Measurements from ENCODE around the gene RAD17. TPM values are rescaled to one million over a fixed set of nuclear protein-coding genes. Genes with fewer than 3 reads are reported as not detected.

RAD17 gene
- polyA plus RNA-seq, 2 of the 4 experiments (the other 2 are of a cell fraction), result 13.3 to 24.3 TPM

DNA sequence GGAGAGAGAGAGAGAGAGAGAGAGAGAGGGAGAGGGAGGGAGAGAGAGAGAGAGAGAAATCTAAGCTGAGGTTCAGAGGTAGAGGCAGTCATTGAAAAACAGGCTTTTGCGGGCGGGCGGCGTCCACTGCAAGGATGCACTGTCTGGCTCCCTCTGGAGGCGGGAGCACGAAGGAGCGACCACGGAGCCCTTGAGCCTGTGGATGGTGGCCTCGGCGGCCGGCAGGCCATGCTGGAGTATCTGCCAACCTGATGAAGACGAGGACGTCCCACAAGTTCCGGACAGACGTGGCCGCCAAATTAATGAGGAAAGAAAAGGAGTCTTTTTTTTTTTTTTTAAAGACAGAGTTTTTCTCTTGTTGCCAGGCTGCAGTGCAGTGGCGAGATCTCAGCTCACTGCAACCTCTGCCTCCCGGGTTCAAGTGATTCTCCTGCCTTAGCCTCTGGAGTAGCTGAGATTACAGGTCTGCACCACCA, 34.8 kb upstream of the RAD17 start:
- no peak overlapping the region for H3K4me3 ChIP-seq
- H3K4me1 ChIP-seq, result peaks cover 12% of the 10 kb centered on the region; the same call in 2 of the 3 replicates
- no peaks in the 10 kb centered on the region for H3K9me3 ChIP-seq
- peak overlapping the region; percentile 51 for H3K4me2 ChIP-seq
- FAIRE-seq (no peak), ATAC-seq (peak; percentile 93 to 94), DNase-seq (ENCODE audit: low read depth in 1 of 2, low spot score in 1 of 2) (peak; percentile 75 to 85)
- H3K27ac ChIP-seq, result no peak overlapping the region
- POLR2A ChIA-PET, result interaction anchor here (0.6 to 1.2 kb wide), 3 partner anchors 10 to 241 kb away, joined by 3 to 4 read pairs (median 3); partner anchors contain the start of genes MARVELD2 and SLC30A5
- TF ChIP-seq, protein P1, sequence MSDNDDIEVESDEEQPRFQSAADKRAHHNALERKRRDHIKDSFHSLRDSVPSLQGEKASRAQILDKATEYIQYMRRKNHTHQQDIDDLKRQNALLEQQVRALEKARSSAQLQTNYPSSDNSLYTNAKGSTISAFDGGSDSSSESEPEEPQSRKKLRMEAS (IDR thresholded peaks at IDR 0.05), result peak; percentile 71
- peak; percentile 77 for TF ChIP-seq SMC3 (IDR thresholded peaks at IDR 0.05)
- TF ChIP-seq ZSCAN20 (CRISPR knock-in tag; IDR thresholded peaks at IDR 0.05), result no peak
- no peak for TF ChIP-seq FOSB (CRISPR knock-in tag; IDR thresholded peaks at IDR 0.05)
- no peak for TF ChIP-seq HOXA7 (CRISPR knock-in tag; IDR thresholded peaks at IDR 0.05)
- no peak for TF ChIP-seq POLR2A (IDR thresholded peaks at IDR 0.05; ENCODE audit: low read length)
- TF ChIP-seq, protein P2, sequence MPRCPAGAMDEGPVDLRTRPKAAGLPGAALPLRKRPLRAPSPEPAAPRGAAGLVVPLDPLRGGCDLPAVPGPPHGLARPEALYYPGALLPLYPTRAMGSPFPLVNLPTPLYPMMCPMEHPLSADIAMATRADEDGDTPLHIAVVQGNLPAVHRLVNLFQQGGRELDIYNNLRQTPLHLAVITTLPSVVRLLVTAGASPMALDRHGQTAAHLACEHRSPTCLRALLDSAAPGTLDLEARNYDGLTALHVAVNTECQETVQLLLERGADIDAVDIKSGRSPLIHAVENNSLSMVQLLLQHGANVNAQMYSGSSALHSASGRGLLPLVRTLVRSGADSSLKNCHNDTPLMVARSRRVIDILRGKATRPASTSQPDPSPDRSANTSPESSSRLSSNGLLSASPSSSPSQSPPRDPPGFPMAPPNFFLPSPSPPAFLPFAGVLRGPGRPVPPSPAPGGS (IDR thresholded peaks at IDR 0.05), result no peak
- TF ChIP-seq JUNB (IDR thresholded peaks at IDR 0.05), result no peak
- TF ChIP-seq JUN (IDR thresholded peaks at IDR 0.05), result no peak
- TF ChIP-seq, protein P3, sequence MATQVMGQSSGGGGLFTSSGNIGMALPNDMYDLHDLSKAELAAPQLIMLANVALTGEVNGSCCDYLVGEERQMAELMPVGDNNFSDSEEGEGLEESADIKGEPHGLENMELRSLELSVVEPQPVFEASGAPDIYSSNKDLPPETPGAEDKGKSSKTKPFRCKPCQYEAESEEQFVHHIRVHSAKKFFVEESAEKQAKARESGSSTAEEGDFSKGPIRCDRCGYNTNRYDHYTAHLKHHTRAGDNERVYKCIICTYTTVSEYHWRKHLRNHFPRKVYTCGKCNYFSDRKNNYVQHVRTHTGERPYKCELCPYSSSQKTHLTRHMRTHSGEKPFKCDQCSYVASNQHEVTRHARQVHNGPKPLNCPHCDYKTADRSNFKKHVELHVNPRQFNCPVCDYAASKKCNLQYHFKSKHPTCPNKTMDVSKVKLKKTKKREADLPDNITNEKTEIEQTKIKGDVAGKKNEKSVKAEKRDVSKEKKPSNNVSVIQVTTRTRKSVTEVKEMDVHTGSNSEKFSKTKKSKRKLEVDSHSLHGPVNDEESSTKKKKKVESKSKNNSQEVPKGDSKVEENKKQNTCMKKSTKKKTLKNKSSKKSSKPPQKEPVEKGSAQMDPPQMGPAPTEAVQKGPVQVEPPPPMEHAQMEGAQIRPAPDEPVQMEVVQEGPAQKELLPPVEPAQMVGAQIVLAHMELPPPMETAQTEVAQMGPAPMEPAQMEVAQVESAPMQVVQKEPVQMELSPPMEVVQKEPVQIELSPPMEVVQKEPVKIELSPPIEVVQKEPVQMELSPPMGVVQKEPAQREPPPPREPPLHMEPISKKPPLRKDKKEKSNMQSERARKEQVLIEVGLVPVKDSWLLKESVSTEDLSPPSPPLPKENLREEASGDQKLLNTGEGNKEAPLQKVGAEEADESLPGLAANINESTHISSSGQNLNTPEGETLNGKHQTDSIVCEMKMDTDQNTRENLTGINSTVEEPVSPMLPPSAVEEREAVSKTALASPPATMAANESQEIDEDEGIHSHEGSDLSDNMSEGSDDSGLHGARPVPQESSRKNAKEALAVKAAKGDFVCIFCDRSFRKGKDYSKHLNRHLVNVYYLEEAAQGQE (IDR thresholded peaks at IDR 0.05), result no peak
- no peak for TF ChIP-seq BHLHE40 (IDR thresholded peaks at IDR 0.05; ENCODE audit: low read depth, low read length)
- TF ChIP-seq ZNF302 (CRISPR knock-in tag; IDR thresholded peaks at IDR 0.05), result no peak
- no peak for TF ChIP-seq CBX8 (IDR thresholded peaks at IDR 0.05)
- peak; percentile 71 to 76 for TF ChIP-seq RAD21 (conservative IDR thresholded peaks at IDR 0.05 in 1 of 2, IDR thresholded peaks at IDR 0.05 in 1 of 2)
- TF ChIP-seq, protein P4, sequence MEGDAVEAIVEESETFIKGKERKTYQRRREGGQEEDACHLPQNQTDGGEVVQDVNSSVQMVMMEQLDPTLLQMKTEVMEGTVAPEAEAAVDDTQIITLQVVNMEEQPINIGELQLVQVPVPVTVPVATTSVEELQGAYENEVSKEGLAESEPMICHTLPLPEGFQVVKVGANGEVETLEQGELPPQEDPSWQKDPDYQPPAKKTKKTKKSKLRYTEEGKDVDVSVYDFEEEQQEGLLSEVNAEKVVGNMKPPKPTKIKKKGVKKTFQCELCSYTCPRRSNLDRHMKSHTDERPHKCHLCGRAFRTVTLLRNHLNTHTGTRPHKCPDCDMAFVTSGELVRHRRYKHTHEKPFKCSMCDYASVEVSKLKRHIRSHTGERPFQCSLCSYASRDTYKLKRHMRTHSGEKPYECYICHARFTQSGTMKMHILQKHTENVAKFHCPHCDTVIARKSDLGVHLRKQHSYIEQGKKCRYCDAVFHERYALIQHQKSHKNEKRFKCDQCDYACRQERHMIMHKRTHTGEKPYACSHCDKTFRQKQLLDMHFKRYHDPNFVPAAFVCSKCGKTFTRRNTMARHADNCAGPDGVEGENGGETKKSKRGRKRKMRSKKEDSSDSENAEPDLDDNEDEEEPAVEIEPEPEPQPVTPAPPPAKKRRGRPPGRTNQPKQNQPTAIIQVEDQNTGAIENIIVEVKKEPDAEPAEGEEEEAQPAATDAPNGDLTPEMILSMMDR (IDR thresholded peaks at IDR 0.05), result peak; percentile 69
- TF ChIP-seq, protein P5, sequence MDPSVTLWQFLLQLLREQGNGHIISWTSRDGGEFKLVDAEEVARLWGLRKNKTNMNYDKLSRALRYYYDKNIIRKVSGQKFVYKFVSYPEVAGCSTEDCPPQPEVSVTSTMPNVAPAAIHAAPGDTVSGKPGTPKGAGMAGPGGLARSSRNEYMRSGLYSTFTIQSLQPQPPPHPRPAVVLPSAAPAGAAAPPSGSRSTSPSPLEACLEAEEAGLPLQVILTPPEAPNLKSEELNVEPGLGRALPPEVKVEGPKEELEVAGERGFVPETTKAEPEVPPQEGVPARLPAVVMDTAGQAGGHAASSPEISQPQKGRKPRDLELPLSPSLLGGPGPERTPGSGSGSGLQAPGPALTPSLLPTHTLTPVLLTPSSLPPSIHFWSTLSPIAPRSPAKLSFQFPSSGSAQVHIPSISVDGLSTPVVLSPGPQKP (IDR thresholded peaks at IDR 0.05; ENCODE audit: low read depth, low read length), result no peak
- TF ChIP-seq ATOH8 (CRISPR knock-in tag; IDR thresholded peaks at IDR 0.05; ENCODE audit: low read depth), result no peak
- no peak for TF ChIP-seq FOXS1 (CRISPR knock-in tag; IDR thresholded peaks at IDR 0.05)
- no peak for TF ChIP-seq HOXB13 (CRISPR knock-in tag; IDR thresholded peaks at IDR 0.05; ENCODE audit: low read depth)
- TF ChIP-seq NPAS2 (CRISPR knock-in tag; IDR thresholded peaks at IDR 0.05; ENCODE audit: borderline replicate concordance), result no peak
- TF ChIP-seq, protein P6, sequence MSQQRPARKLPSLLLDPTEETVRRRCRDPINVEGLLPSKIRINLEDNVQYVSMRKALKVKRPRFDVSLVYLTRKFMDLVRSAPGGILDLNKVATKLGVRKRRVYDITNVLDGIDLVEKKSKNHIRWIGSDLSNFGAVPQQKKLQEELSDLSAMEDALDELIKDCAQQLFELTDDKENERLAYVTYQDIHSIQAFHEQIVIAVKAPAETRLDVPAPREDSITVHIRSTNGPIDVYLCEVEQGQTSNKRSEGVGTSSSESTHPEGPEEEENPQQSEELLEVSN (IDR thresholded peaks at IDR 0.05; ENCODE audit: borderline replicate concordance, low read depth), result peak; percentile 49; the same call in 1 of the 2 replicates
- no peak for TF ChIP-seq MYC (IDR thresholded peaks at IDR 0.05; ENCODE audit: borderline replicate concordance, low read length)
- 13% methylated on average over 18 of the region's 18 CpGs for WGBS (ENCODE audit: missing lambda C conversion rate)
- CTCF ChIA-PET, result interaction anchor here (0.6 to 5.9 kb wide), 41 partner anchors 8 to 311 kb away, joined by 3 to 42 read pairs (median 4); partner anchors contain the start of gene SLC30A5
